Activated CD4-positive, alpha-beta T cell treated with anti-CD3 and anti-CD28 coated beads, Interleukin-2, amount 50 U/mL, for 1 hour (primary cell): ENCODE data around the gene CUL4B.
"Not testable (repeated sequence)": the region's sequence is repeated elsewhere in the genome, so short reads cannot be mapped to it uniquely, and the experiment has no call there.

Source experiments
- DNase-seq: peaks from one replicate; pipeline ENCODE4 v3.0.0-alpha.2; 2020

Gene CUL4B

DNA sequence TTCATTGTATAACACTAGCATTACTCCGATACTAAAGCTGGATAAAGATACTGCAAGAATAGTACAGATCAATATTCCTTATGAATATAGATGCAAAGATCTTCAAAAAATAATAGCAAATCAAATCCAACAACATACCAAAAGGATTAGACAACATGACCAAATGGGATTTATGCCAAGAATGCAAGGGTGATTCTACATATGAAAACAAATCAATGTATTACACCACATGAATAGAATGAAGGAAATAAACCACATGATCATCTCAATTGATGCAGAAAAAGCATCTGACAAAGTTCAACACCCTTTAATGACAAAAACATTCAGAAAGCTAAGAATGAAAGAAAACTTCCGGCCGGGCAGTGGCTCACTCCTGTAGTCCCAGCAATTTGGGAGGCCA lies 42.8 kb downstream of the CUL4B start:
- no peak for DNase-seq

DNA sequence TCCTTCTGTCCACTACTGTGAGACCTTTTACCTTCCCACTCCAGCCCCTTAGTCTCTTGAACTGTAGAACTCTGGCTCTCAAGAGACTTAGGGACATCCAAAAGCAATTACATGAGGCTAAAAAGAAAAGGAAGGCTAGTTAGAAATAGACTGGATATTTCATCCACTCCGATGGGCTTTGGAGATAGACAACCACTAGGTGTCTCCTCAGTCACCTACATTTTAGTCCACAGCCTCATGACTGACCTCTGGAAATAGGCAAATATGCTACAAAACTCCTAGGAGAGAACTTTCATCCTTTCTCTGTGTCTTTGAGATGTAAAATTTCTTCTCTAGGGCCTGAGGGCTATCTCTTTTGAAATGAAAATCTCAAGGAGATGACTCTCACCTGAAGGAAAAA lies 46.5 kb downstream of the CUL4B start:
- no peak for DNase-seq

GRCh38 chrX:120512627-120513026 lies 48.1 kb downstream of the CUL4B start:
- no peak for DNase-seq

DNA sequence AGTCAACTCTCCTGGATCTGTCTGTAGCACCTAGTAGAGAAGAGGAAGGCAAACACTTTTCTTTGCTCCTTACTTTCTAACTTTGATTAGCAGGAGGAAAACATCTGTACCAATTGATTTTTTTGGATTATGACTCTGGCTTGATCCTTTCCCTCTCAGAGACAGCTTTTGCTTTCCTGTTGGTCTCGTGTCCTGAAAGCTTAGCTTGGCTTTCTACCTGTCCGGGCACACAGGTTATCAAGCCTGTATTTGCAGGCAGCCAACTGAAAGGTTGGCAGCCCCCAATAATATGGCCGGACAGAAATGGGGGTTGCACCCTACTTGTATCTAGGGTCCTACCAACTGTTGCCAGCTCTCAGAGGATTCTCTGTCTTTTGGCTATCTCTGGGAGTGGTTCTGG lies 48.5 kb downstream of the CUL4B start:
- DNase-seq, result no peak

DNA sequence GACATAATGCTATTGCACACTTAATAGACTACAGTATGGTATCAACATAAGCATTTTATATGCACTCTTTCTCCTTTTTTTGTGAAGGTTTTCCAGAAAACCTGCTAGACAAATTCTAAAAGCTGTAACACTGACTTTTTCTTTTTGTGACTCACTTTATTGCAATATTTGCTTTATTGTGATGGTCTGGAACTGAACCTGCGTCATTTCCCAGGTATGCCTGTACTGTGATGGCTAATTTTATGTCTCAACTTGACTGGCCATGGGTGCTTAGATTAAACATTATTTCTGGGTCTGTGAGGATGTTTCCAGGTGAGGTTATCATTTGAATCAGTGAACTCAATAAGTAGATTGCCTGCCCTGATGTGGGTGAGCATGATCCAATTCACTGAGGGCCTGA lies 56.2 kb downstream of the CUL4B start:
- DNase-seq, result no peak

GRCh38 chrX:120499301-120500072 lies 61.3 kb downstream of the CUL4B start:
- no peak for DNase-seq

DNA sequence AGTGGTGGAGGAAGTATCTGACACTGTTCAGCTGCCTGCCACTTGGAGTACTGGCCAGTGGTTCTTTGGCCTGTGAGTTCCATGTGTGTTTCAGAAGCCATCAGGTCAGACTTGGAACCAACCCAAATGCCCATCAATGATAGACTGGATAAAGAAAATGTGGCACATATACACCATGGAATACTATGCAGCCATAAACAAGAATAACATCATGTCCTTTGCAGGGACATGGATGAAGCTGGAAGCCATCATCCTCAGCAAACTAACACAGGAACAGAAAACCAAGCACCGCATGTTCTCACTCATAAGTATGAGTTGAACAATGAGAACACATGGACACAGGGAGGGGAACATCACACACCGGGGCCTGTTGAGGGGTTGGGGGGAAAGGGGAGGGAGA lies 70.6 kb downstream of the CUL4B start:
- not testable (repeated sequence) for DNase-seq

- no peak for DNase-seq
These were observed 74.0 kb downstream of the CUL4B start for GRCh38 chrX:120486786-120487185.

DNA sequence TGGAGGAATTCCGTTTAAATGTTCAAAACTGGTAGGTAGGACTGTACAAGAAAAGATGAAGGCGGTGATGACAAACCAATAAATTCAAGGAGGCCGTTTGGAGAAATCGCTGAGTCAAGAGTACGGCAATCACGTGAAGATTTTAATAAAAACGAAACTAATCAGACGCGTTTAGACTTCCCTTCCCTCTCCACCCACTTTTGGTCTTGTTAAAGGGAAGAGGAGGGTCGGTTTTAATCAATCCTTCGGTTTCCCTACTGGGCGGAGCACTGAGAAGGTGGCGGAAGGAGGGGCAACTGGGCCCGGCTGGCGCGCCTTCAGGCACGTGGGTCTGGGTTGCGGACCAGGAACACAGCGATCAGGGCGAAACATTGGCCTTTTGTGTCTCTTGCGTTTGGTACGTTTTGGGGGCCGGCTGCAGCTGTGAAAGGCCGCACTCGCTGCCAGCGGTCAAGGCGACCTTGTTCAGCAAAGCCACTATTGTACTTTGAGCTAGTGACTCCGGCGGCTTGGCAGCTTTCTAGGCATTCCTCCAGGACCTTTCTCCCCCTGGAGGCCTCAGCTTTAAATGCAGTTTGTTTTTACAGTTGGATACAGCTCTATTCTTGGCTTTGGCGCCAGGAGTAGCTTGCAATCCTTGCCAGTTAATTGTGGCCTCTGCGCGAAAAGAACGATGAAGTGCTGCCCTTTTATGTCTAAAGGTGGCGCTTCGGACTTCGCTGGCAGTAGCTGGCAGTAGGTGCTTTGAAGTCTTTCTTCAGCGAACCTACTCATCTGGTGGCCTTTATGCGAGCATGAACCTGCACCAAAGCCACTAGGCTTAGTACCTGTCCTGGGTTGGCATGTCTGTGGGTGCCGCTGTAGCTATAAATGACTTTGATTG lies 74.9 kb downstream of the CUL4B start:
- peak; percentile 25 for DNase-seq

DNA sequence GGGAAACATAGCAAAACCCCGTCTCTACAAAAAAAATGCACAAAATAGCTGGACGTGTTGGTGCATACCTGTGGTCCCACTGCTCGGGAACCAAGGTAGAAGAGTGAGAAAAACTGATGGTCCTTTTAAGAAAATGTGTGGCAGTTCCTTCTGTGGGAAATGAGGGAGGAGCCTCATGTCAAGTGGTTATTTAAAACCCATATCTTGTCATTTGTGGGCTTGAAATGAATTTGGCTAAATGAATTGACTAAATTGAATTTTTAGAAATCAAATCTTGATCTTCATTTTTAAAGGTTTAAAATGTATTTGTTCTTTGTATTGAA lies 75.5 kb downstream of the CUL4B start:
- no peak for DNase-seq

DNA sequence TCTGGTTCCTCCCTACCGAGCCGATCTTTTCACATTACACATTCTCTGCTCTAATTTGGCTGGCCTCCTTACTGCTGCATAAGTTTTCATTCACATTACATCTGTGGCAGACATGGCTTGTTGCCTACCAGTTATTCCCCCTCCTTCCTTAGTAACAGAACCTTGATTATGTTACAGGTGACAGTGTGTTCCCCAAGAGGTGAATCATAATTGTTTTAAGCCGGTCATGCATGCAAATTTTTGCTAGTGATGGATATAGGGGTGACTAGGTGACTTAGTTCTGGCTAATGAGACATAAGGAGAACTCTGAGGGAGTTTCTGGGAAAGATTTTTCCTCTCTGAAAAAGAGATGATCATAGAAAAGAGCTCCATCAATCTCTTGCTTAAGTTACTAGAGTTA lies 83.3 kb downstream of the CUL4B start:
- no peak for DNase-seq

DNA sequence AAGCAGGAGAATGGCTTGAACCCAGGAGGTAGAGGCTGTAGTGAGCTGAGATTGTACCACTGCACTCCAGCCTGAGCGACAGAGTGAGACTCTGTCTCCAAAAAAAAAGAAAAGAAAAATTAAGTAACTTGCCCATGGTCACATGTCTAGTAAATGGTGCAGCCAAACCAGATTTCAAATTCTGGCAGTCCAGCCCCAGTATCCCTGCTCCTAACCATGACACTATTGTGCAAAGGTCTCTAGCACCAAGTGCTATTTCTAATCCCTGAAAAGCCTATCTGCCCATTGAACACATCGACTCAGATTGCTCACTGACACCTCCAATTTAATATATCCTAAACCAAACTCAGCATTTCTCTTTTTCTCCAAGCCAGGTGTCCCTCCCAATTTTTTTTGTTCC lies 84.0 kb downstream of the CUL4B start:
- DNase-seq, result no peak

- not testable (repeated sequence) for DNase-seq
These were observed 85.3 kb downstream of the CUL4B start for GRCh38 chrX:120475447-120475846.
